ENCODE measurements around the gene AADAC.
"Not testable (repeated sequence)": the region's sequence is repeated elsewhere in the genome, so short reads cannot be mapped to it uniquely, and the experiment has no call there.

AADAC gene

GRCh38 chr3:151813799-151814198 lies at the start of gene AADAC:
TSS of gene AADAC (plus strand) at chr3:151814116. CDS start at chr3:151814163, 47 bp downstream.
- DNase-seq = no peak

GRCh38 chr3:151764699-151765098 lies 49.2 kb upstream of the AADAC start:
- not testable (repeated sequence) for DNase-seq

- DNase-seq = no peak
Measured at GRCh38 chr3:151765685-151766084, 48.2 kb upstream of the AADAC start.

GRCh38 chr3:151766454-151766853 lies 47.5 kb upstream of the AADAC start:
- no peak for DNase-seq

- no peak for DNase-seq
Measured at GRCh38 chr3:151768393-151768930, 45.5 kb upstream of the AADAC start.

- DNase-seq = no peak
Measured at GRCh38 chr3:151769175-151769574, 44.7 kb upstream of the AADAC start.

- DNase-seq = no peak
Measured at GRCh38 chr3:151770956-151771355, 43.0 kb upstream of the AADAC start.

GRCh38 chr3:151772825-151773480 lies 41.0 kb upstream of the AADAC start:
- no peak for DNase-seq

GRCh38 chr3:151774235-151774634 lies 39.7 kb upstream of the AADAC start:
- DNase-seq = no peak

- no peak for DNase-seq
Measured at GRCh38 chr3:151774910-151775309, 39.0 kb upstream of the AADAC start.

GRCh38 chr3:151775314-151776258 lies 38.3 kb upstream of the AADAC start:
- DNase-seq = no peak

GRCh38 chr3:151776259-151776740 lies 37.6 kb upstream of the AADAC start:
- no peak for DNase-seq

GRCh38 chr3:151777880-151778279 lies 36.0 kb upstream of the AADAC start:
- DNase-seq = no peak

- no peak for DNase-seq
Measured at GRCh38 chr3:151787626-151788025, 26.3 kb upstream of the AADAC start.

- DNase-seq = no peak
Measured at GRCh38 chr3:151788401-151788800, 25.5 kb upstream of the AADAC start.

GRCh38 chr3:151789853-151790463 lies 24.0 kb upstream of the AADAC start:
- no peak for DNase-seq

- DNase-seq = not testable (repeated sequence)
Measured at GRCh38 chr3:151790763-151791162, 23.2 kb upstream of the AADAC start.

- no peak for DNase-seq
Measured at GRCh38 chr3:151792411-151792810, 21.5 kb upstream of the AADAC start.

GRCh38 chr3:151793636-151794035 lies 20.3 kb upstream of the AADAC start:
- DNase-seq = no peak

GRCh38 chr3:151794080-151794479 lies 19.8 kb upstream of the AADAC start:
- no peak for DNase-seq

GRCh38 chr3:151795276-151795675 lies 18.6 kb upstream of the AADAC start:
- no peak for DNase-seq

- no peak for DNase-seq
Measured at GRCh38 chr3:151796105-151796680, 17.7 kb upstream of the AADAC start.

GRCh38 chr3:151798466-151798865 lies 15.4 kb upstream of the AADAC start:
- DNase-seq = no peak

Measured in SHP77 (cell line).